Stimulated activated CD4-positive, alpha-beta T cell treated with anti-CD3 and anti-CD28 coated beads, Interleukin-4, amount 100 ng/mL, for 24 hours (primary cell): ENCODE results near the gene NRXN2.
A peak's percentile ranks its signal among the peaks of the same experiment; 100 is the strongest.

Experiments
- DNase-seq: peaks from one replicate; pipeline ENCODE4 v3.0.0-alpha.2; 2020

NRXN2 gene

DNA sequence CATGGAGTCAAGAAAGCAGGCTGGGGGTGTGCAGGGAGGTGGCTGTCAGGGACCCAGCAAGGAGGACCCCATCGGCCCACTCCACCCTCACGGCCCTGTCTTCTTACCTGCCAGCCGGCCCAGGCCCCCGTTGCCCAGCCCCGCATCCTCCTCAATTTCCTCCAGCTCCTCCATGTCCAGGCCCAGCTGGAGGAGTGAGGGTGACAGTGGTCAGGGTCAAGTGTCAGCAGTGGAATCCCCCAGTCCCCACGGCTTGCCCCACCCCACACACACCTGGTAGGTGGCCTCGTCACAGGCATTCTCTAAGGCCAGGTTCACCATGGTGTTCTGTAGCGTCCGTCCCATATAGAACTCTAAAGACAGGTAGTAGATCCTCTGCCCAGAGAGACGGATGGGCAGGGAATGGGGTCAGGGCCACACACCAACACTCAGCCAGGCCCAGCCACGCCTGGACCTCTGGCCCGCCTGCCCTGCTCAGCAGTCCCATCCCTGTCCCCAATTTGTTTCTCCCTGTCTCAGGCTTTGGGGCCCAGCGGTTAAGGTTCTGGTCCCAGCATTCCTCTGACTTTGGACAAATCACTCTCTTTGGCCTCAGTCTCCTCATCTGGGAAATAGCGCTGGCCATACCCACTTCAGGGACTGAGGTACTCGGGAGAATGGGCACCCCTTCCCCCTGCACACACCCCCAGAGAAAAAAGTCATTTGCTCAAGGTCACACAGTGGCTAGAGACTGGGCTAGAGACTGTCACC lies 35.5 kb upstream of the NRXN2 start:
- no peak for DNase-seq

DNA sequence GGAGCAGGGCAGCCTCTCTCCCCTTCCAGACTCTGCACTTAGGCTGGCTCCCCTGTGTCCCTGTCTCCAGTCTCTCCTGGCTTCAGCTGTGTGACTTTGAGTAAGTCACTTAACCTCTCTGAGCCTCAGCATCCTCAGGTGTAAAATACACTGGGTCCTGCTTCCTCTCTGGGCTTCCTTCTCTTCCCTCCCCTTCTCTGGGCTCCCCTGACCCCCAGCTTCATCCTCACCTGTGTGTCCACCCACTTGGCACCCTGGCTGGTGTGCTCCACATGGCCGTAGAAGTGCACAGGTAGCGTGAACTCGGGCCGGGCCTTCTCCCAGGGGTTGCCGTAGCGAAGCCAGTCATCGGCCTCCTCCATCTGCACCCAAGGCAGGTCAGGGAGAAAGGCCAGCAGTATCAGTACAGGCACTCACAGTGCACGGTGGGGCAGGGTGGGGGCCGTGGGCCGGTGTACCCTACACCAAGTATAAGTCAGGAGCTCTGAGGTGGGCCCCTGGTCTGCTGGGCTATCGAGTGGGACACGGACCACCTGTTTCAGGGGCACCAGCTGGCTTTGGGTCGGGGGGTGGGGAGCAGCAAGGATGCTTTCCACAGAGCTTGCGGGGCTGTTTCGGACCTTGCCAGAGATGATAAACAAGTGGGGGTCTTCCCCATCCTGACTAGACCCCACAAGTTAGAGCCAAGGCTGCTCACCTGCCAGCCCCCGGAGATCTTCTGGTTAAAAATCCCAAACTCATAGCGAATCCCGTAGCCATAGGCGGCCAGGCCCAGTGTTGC lies 34.7 kb upstream of the NRXN2 start:
- no peak for DNase-seq

DNA sequence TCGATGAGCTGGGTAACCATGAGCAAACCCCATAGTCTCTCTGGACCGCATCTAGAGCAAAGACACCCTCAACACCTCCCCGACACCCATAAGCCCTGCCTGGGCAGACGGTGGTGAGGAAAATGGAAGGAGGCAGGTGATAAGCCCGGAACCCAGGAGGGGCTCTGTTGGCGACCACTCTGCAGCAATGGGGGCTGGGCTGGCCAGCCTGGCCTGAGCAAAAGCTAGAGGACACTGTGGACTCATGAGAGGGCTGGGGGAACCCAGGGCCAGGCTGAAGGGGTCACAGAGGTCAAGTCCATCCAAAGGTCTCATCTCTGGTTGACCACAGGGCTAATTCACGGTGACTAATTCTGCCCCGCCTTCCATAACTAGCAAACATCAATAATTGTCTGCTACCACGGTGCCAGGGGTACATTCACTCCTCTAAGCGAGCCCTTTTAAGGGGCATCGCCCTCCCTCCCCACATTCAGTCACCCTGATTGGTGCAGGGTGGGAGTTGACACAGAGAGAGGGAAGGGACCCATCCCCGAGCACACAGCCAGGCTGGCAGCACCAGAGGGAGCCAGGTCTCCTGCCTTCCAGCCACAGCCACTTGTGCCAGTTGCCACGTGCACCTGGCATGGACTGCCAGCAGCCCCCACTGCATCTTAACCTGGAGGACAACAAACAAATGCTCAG lies 32.8 kb upstream of the NRXN2 start:
- DNase-seq = no peak

DNA sequence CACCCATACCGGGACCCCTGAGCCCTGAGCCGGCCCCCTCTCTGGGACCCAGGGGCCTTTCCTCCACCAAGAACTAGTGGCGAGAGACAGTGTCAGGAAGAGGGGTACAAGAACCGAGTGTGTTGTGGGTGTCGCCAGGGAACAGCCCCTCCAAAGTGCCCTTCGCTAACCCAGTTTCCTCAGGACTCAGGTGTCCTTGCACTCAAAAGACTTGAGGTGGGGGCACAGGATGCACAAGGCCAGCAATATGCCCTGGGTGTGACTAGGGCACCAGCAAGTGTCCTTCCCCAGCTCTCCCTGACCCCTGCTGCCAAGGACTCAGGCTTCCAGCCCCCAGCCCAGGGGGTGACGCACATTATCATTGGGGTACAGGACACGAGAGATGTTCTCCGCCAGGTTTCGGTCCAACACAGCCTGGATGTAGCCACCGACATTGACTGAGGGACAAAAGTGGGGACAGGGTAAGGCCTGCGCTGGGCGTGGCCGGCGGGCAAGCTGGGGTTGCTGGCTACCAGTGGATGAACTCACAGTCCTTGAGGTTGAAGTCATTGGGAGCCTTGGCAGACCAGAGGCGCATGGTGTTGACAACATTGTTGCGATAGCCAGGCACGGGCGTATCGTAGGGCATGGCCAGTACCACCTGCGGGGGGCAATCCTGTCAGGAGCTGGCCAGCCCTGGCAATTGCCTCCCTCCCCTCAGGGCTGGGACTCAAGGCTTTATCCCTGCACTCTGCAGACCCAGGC lies 32.1 kb upstream of the NRXN2 start:
- DNase-seq = no peak

DNA sequence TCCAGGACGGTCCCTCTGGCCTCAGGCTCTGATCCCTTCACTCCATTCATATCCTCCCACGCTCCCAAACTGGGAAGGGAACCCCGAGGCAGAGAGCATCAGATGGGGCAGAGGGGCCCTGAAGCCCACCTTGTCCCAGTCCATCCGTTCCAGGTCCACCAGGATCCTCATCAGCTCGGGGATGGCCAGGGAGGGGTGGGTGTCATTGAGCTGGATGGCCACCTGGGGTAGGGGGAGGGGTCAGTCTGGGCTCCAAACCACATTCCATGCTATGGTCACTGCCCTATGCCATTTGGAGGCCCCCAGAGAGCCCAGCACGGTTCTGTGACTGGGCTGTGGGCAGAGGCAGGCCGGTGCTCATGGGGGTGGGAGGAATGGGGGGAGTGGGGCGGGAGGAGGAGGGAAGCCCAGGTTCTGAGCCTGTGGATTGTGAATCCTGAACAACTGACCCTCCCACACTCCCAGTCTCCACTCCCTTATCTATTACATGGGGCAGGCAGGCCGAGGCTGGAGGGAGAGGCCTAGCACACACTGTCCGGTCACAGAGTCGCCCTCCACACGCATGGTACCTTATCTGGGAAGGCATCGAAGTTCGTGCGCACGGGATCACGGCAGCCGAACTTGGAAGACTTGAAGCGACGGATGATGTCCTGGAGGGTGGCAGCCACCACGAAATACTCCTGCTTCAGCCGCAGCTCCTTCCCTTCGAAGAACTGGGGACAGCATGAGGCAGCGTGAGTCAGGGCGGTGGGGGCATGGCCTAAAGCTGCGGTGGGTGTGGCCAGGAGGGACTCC lies 31.3 kb upstream of the NRXN2 start:
- no peak for DNase-seq

DNA sequence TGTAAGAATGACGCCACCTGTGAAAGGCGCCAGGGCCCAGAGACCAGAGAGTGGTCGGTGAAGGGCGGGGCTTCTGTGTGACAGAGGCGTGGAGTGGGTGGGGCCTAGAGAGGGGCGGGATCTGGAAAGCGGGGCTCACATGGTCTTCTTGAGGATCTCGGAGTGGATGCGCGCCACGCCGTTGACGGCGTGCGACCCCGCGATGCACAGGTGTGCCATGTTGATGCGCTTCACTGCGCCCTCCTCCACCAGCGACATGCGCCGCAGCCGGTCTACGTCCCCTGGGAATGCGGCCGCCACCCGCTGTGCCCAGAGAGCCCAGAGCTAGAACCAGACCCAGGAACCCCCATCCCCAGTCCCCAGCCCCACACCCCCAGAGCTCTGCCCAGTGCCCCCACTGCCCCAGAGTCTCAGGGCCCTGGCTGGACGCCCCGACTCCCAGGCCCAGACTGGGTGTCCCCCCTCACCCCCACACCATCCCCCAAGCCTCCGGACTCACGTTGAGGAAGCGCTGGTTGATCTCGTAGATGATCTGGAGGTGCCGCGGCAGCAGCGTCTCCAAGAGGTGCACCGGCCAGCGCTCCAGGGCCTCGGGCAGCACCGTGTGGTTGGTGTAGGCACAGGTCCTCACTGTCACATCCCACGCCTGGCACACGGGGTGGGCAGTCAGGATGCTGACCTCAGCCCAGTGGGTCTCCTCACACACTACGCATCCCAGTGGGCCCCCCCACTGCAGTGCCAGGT lies 30.6 kb upstream of the NRXN2 start:
- no peak for DNase-seq

DNA sequence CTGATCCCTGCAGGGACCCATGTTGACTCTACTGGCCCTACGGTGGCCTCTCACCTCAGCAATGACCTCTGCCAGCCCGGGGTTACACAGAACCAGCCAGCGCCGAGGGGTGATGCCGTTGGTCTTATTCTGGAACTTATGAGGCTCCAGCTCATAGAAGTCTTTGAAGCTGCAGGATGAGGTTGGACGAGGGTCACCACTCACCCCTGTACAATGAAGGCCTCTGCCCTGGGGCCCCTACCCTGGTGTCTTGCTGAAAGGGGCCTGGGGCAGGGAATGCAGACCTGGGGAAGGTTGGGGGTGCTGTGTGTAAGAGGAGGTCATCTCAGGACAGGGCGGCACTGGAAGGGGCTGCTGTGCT lies 30.0 kb upstream of the NRXN2 start:
- DNase-seq = no peak

DNA sequence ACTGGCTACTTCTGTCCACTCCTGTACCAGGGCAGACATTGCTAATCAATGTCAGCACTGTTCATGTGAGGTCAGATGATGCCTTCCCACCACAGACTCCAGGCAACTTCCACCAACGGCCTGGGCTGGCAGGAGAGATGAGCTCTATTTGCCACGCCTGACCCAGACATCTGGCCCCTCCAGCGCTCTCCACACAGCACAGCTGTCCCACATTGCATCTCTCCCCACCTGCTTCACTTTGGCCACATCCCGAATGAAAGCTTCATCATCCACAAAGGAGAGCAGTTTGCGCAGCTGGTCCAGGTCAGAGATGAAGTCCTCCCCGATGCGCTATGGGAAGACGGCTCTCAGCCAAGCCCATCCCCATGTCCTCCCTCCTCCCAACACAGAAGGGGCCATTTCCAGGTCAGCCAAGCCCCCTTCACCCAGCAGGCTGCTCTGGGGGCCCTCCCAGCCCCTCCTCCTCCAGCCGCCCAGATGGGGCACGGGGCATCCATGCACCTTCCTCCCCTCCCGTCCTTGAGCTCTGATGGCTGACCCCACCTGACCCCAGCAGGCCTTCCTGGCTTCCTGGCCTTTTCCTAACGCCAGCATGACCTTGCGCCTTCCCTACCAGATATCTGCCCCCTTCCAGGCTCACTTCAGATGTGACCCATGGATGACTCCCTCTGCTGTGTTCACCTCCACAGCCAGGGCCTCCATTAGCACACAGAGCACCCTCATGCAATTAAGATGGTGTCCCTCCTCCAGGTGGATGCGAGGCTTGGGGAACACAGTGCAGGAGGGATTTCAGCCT lies 29.4 kb upstream of the NRXN2 start:
- no peak for DNase-seq

DNA sequence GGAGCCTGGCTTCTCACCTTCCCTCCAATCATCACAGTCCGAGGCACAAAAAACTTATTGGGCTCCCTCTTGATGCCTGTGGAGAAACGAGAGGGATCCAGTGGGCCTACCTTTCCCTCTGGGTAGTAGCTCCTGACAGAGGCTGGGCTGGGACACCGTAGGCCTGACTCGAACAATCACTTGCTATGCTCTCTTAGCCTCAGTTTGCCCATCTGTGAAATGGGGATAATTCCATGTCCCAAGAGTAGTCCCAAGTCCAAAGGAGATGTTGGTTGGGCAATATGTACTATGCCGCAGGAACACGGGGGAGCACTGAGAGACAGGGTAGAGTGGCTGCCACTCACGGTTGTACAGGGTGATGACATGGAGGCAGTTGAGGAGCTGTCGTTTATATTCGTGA lies 28.6 kb upstream of the NRXN2 start:
- DNase-seq = no peak

DNA sequence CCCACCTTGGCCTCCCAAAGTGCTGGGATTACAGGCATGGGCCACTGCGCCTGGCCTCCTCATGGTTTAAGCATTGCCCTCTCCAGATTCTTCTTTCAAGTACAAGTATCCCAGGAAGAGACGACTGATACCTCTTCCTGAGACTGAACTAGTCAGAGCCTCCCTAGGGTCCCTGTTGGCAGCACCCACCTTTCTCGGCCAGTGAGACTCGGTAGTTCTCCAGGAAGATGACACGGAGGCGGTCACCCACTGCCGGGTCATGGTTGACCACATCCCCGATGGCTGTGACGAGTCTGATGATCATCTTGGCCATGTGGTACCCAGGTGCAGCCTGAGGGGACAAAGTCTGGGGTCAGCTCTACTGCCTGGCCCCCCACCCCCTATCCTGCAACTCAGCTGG lies 28.1 kb upstream of the NRXN2 start:
- no peak for DNase-seq

DNA sequence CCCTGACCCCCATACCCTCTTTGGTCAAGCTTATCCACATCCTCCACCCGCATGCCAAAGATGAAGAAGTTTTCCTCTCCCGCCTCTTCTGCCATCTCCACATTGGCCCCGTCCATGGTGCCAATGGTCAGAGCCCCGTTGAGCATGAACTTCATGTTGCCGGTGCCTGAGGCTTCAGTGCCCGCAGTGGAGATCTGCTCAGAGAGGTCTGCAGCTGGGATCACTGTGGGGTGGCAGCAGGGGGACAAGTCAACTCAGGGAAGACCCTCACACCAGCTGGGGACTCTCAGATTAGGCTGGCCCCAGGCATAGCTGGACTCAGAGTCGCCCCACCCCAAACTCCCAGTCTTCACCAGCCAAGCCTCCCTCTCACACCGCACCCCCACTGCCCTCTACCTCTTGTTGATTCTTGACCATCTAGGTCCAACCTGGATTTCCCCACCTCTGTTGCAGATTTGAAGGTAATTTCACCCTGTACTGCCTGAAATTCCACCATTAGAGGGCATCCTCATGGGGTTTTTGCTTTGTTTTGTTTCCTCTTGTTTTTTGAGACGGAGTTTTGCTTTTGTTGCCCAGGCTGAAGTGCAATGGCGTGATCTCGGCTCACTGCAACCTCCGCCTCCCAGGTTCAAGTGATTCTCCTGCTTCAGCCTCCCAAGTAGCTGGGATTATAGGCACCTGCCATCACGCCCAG lies 27.5 kb upstream of the NRXN2 start:
- DNase-seq = no peak

DNA sequence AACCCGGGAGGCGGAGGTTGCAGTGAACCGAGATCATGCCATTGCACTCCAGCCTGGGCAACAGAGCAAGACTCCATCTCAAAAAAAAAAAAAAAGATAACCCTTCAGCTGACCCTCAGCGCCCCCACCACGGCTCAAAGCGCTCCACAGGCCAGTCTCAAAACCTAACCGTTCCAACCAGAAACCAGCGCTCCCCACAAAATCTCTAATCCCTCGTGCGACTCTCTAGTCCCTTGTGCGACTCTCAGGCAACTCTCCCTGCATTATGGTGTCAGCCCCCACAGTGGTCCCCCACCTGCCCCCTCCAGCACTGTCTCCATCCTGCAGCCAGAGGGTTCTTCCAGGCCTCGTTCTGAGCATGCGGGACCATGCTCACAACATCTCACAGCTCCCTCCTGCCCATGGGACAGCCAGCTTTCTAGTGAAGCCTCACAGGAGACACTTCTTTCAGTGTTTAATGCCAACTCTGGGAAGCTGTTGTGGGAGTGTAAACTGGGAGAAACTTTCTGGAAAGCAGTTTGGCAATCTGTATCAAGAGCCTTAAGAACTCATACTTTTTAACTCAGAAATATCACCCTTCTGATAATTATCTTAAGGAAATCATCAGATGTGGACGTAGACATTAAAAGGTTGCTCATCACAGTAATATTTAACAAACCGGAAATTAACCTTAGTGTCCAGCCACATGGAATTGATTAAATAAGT lies 25.1 kb upstream of the NRXN2 start:
- DNase-seq = no peak

DNA sequence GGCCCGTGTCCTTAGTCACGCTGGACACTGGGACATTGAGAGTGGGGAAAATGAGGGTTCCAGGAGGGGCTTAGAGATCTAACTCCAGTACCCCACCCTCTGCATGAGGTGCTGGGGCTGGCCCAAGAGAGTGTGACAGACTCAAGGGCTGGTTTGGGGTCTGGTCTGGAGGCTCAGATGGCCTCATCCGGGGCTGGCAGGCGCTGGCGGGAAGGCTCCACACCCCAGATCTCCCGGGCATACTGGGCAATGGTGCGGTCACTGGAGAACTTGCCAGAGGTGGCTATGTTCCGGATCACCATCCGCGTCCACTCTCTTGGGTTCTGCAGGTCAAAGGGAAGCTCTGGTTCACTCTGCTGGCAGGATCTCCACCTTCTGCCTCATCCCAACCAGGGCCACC lies 23.5 kb upstream of the NRXN2 start:
- no peak for DNase-seq

DNA sequence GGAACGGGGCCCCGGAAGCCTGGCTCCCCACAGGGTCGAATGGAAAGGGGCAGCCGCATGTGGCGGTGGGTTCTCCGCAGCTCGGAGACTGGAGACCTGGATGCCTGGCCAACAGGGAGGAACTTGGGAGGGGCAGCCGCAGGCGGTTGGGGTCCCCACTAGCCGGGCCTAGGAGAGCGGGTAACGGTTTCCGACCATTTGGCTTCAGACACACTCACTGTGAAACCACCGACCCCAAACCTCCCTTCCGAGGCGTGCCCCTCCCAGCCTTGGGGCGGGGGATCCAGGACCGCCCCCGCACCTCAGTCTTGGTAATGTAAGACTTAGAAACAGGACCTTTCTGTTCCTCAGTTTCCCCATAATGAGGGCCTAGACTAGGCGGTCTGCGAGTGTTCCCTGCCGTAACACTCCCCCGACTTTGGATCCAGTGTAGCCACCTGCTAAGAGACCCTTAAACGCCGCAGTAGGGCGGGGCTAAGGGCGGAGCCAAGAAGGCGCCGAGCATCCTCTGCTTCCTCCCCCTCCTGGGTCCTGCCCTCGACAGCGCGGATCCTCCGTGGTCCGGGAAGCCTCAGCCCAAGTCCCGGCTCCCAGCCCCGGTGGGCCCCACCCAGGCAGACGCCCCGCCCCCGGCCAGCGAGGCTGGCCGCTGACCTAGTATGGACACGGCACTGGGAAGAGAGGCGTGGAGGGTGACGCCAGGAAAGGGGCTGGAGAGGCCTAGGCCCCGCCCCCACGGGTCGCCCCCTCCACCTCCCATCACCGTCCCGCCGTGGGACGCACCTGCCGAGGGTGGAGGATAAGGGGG lies 22.7 kb upstream of the NRXN2 start:
- DNase-seq = peak; percentile 54

DNA sequence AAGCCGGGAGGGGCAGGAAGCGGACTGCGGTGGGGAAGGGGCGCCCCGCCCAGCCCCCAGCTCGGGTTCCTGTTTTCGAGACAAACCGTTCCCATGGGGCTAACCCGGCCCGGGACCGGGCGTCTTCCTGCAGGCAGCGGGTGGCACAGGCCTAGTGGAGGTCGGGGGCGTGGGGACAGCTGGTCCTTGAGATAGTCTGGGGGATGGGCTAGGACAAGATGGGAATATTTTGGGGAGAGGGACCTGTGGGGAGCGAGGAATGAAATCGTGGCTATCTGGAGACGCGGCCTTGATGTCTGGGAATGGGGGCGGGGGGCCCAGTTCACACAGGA lies 22.2 kb upstream of the NRXN2 start:
- peak; percentile 57 for DNase-seq

DNA sequence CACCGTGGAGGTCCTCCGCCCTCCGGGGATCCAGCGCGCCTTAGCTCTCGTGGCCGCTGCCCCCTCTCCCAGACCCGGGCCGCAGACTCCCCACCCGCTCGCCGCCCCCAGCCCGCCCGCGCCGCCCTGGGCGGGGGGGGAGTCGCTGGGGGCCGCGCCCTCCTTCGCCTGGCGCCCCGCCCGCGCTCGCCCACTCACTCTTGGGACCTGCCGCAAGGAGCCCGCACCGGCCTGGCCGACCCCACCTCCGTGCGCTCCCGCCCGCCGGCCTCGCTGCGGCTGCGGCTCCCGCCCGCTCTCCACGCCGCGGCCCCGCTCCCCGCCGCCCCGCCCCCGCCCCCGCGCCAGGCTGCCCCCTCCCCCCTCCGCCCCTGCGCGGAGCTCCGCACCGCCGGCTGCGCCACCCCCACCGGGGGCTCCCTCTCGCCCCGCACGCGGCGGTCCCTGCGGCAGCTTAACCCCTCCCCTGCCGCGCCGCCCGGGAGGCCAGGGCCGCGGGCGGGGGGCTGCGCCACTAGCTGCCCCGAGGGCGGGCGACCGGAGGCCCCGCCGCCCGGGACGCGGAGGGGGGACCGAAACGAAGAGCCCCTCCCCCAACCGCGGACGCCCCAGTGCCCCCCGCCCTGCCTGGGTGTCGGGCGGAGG lies 21.7 kb upstream of the NRXN2 start:
- no peak for DNase-seq

DNA sequence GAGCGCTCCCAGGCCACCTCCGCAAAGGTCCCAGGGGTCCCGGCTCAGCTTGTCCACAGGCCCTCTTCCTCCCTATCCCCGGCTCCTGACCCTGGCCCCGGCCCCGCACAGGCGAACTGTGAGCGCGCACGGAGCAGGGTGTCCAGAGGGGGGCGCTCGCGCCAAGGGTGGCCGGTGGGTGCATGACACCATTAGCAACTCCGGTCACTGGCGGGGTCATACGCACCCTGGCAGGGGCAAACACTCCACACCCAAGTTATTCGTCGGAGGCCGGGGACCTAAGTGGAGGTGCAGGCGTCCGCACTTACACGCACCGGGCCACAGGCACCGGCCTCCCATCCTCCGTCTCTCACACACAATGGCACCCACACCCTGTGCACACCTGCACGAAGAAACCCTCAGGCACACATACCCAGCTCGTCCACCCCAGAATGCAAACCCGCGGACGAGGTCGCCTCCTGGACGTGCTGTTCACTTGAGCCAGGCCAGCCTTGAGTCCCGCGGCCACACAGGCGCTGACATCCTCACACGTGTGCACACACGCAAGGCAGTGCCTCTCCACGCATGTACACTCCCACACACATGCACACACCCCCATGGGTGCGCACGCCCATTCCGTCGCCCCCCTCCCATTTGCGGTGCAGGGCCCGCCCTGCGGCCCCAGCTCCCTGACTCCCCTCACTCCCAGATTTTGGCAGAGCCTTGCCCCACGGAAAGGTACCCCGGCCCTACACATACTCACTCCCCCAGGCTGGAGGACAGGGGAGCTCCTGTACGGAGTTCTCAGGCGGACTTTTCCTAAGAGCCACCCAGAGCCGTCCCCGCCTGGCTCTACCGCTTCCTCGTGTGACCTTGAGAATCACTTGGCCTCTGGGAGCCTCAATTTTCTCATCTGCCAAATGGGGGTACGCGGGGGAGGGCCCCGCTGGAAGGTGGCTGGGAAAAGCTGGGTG lies 20.9 kb upstream of the NRXN2 start, which contains the start of gene RASGRP2:
Gene RASGRP2, minus strand, starts transcription at position 552 of the 953 bp plus-strand sequence. CDS start 1,276 bp downstream, outside the sequence.
- peak; percentile 78 for DNase-seq
